ENCODE measurements around the gene KREMEN2. TPM values are rescaled to one million over a fixed set of nuclear protein-coding genes. Genes with fewer than 3 reads are reported as not detected.

Gene KREMEN2
- total RNA-seq, 3 donors from 2014 or later, result 0.22 to 1.7 (median 1.3) TPM

GRCh38 chr16:3015865-3016521, 51.9 kb downstream of the KREMEN2 start:
- Histone ChIP-seq H3K36me3 (ENCODE audit: low read depth) (no peaks in the 10 kb centered on the region), H3K9me3 (no peaks in the 10 kb centered on the region), H3K4me1 (ENCODE audit: low read depth) (peaks cover 13% of the 10 kb centered on the region), H3K4me3 (no peak overlapping the region)
- no peak for TF ChIP-seq CTCF (IDR thresholded peaks at IDR 0.05)
- DNase-seq (no peak), ATAC-seq (no peak)
- intact Hi-C loops (cut with DNase I, micrococcal nuclease), result no loop called here

GRCh38 chr16:3017344-3017743, 53.3 kb downstream of the KREMEN2 start:
- no peak overlapping the region for H3K4me3 ChIP-seq

More at GRCh38 chr16:3017344-3017743, 53.3 kb downstream of the KREMEN2 start:
- no peaks in the 10 kb centered on the region for H3K9me3 ChIP-seq
- no peaks in the 10 kb centered on the region for H3K36me3 ChIP-seq (ENCODE audit: low read depth)
- ATAC-seq (no peak), DNase-seq (no peak)
- intact Hi-C loops (cut with DNase I, micrococcal nuclease), result no loop called here
- H3K4me1 ChIP-seq (ENCODE audit: low read depth), result peaks cover 27% of the 10 kb centered on the region
- no peak for TF ChIP-seq CTCF (IDR thresholded peaks at IDR 0.05)

Other genes with a start within 250 kb of the KREMEN2 start
- 1 to 10 TPM; 1.1 to 2.2 (median 1.4) TPM for gene PRSS27, start 244.1 kb upstream of the KREMEN2 start, total RNA-seq
- 100 to 1,000 TPM; 538 to 819 (median 692) TPM for gene SRRM2, start 211.6 kb upstream of the KREMEN2 start, total RNA-seq
- gene ELOB, start 187.0 kb upstream of the KREMEN2 start, total RNA-seq, result 100 to 1,000 TPM; 231 to 296 (median 285) TPM
- gene PRSS33, start 176.7 kb upstream of the KREMEN2 start, total RNA-seq, result not detected
- not detected for gene PRSS41, start 165.8 kb upstream of the KREMEN2 start, total RNA-seq
- 1 to 10 TPM in 1 of 3 donors, under 1 TPM in 2; 0.51 to 4.1 (median 0.58) TPM for gene PRSS21, start 147.0 kb upstream of the KREMEN2 start, total RNA-seq
- gene ZG16B, start 134.0 kb upstream of the KREMEN2 start, total RNA-seq, result 10 to 100 TPM in 2 of 3 donors, 1 to 10 TPM in 1; 6.8 to 40.7 (median 24.3) TPM
- 10 to 100 TPM in 1 of 3 donors, 1 to 10 TPM in 2; 1.6 to 29.0 (median 1.9) TPM for gene PRSS22, start 106.1 kb upstream of the KREMEN2 start, total RNA-seq
- gene FLYWCH2, start 81.1 kb upstream of the KREMEN2 start, total RNA-seq, result 10 to 100 TPM; 23.3 to 26.9 (median 25.3) TPM
- gene FLYWCH1, start 52.3 kb upstream of the KREMEN2 start, total RNA-seq, result 10 to 100 TPM; 26.6 to 46.0 (median 34.3) TPM
- gene PAQR4, start 5.1 kb downstream of the KREMEN2 start, total RNA-seq, result 10 to 100 TPM in 1 of 3 donors, 1 to 10 TPM in 2; 4.2 to 16.1 (median 8.0) TPM
- 10 to 100 TPM in 1 of 3 donors, 1 to 10 TPM in 2; 3.1 to 20.0 (median 6.9) TPM for gene PKMYT1, start 16.2 kb downstream of the KREMEN2 start, total RNA-seq
- under 1 TPM; 0.14 to 0.61 (median 0.47) TPM for gene CLDN9, start 48.6 kb downstream of the KREMEN2 start, total RNA-seq
- not detected for gene CLDN6, start 53.9 kb downstream of the KREMEN2 start, total RNA-seq
- 1 to 10 TPM; 5.4 to 8.6 (median 6.7) TPM for gene TNFRSF12A, start 56.1 kb downstream of the KREMEN2 start, total RNA-seq
- gene HCFC1R1, start 59.7 kb downstream of the KREMEN2 start, total RNA-seq, result 10 to 100 TPM; 19.7 to 33.3 (median 26.5) TPM
- gene THOC6, start 59.8 kb downstream of the KREMEN2 start, total RNA-seq, result 10 to 100 TPM; 23.7 to 26.0 (median 25.7) TPM
- 100 to 1,000 TPM in 1 of 3 donors, 10 to 100 TPM in 2; 49.1 to 102 (median 75.5) TPM for gene BICDL2, start 72.7 kb downstream of the KREMEN2 start, total RNA-seq
- gene MMP25, start 82.3 kb downstream of the KREMEN2 start, total RNA-seq, result 1 to 10 TPM in 2 of 3 donors, under 1 TPM in 1; 0.69 to 4.0 (median 2.1) TPM
- 100 to 1,000 TPM; 394 to 627 (median 413) TPM for gene IL32, start 101.4 kb downstream of the KREMEN2 start, total RNA-seq
- gene ZSCAN10, start 135.0 kb downstream of the KREMEN2 start, total RNA-seq, result not detected
- gene ZNF205, start 148.3 kb downstream of the KREMEN2 start, total RNA-seq, result 10 to 100 TPM in 2 of 3 donors, 1 to 10 TPM in 1; 8.5 to 10.2 (median 10.2) TPM
- 10 to 100 TPM; 10.3 to 18.1 (median 14.1) TPM for gene ZNF213, start 170.8 kb downstream of the KREMEN2 start, total RNA-seq
- gene OR1F1, start 223.9 kb downstream of the KREMEN2 start, total RNA-seq, result not detected